Ectodermal cell (in vitro differentiated cells): ENCODE results near the gene SLCO3A1.

ENCODE experiments used
- H3K27ac ChIP-seq: 2 replicates; pipeline ENCODE4 v1.7.0; 2013; ENCODE audit warnings: mild to moderate bottlenecking, low read depth, low read length; ENCODE audit not compliant: insufficient read depth, poor library complexity, severe bottlenecking
- H3K27me3 ChIP-seq: 2 replicates; pipeline ENCODE4 v1.7.0; 2013; ENCODE audit warnings: mild to moderate bottlenecking, low read length; ENCODE audit not compliant: insufficient read depth, control insufficient read depth, poor library complexity, severe bottlenecking
- H3K36me3 ChIP-seq: one replicate; pipeline ENCODE4 v1.7.0; 2013; ENCODE audit warnings: low read length; ENCODE audit not compliant: control insufficient read depth, insufficient read depth
- H3K4me1 ChIP-seq: one replicate; pipeline ENCODE4 v1.7.0; 2013; ENCODE audit warnings: low read length; ENCODE audit not compliant: control insufficient read depth, insufficient read depth
- H3K4me3 ChIP-seq: 2 replicates; pipeline ENCODE4 v1.7.0; 2013; ENCODE audit warnings: low read depth, low read length, control low read depth; ENCODE audit not compliant: insufficient read depth
- H3K9me3 ChIP-seq: 2 replicates; pipeline ENCODE4 v1.7.0; 2013; ENCODE audit warnings: mild to moderate bottlenecking, low read length, moderate library complexity; ENCODE audit not compliant: control insufficient read depth
- WGBS, 2 experiments: methylation state at CpG; one replicate each; pipeline ENCODE4 v1.1.7; 2013; ENCODE audit warnings: missing lambda C conversion rate in 2 of 2; 5-methylcytosine and 5-hydroxymethylcytosine counted together

The SLCO3A1 gene

GRCh38 chr15:92168066-92168683 lies 314.7 kb downstream of the SLCO3A1 start:
- H3K4me1 ChIP-seq, result peaks cover 31% of the 10 kb centered on the region
- no peak overlapping the region for H3K27ac ChIP-seq
- no peaks in the 10 kb centered on the region for H3K36me3 ChIP-seq
- H3K27me3 ChIP-seq, result no peaks in the 10 kb centered on the region
- H3K9me3 ChIP-seq, result no peaks in the 10 kb centered on the region
- 94 to 96% methylated on average over 5 of the region's 5 CpGs for WGBS, 2 experiments
- no peak overlapping the region for H3K4me3 ChIP-seq

- no peaks in the 10 kb centered on the region for H3K27me3 ChIP-seq
- 91 to 95% methylated on average over 8 of the region's 8 CpGs for WGBS, 2 experiments
- no peaks in the 10 kb centered on the region for H3K36me3 ChIP-seq
- H3K4me1 ChIP-seq, result peaks cover 9% of the 10 kb centered on the region
- no peak overlapping the region for H3K4me3 ChIP-seq
- no peaks in the 10 kb centered on the region for H3K9me3 ChIP-seq
- H3K27ac ChIP-seq, result no peak overlapping the region
Observed at GRCh38 chr15:92170897-92171296, 317.4 kb downstream of the SLCO3A1 start.

GRCh38 chr15:92178911-92179310 lies 325.4 kb downstream of the SLCO3A1 start:
- H3K4me3 ChIP-seq, result no peak overlapping the region
- H3K27ac ChIP-seq, result no peak overlapping the region
- 95 to 96% methylated on average over 4 of the region's 4 CpGs for WGBS, 2 experiments
- H3K9me3 ChIP-seq, result no peaks in the 10 kb centered on the region
- H3K36me3 ChIP-seq, result no peaks in the 10 kb centered on the region
- H3K4me1 ChIP-seq, result peaks cover 4% of the 10 kb centered on the region
- H3K27me3 ChIP-seq, result no peaks in the 10 kb centered on the region

GRCh38 chr15:92184142-92184541 lies 330.6 kb downstream of the SLCO3A1 start:
- Histone ChIP-seq H3K9me3 (no peaks in the 10 kb centered on the region), H3K4me1 (peaks cover 2% of the 10 kb centered on the region), H3K4me3 (no peak overlapping the region), H3K27me3 (no peaks in the 10 kb centered on the region), H3K36me3 (no peaks in the 10 kb centered on the region), H3K27ac (no peak overlapping the region)
- 93 to 97% methylated on average over 3 of the region's 3 CpGs for WGBS, 2 experiments

- no peaks in the 10 kb centered on the region for H3K36me3 ChIP-seq
- H3K4me1 ChIP-seq, result peaks cover 5% of the 10 kb centered on the region
- H3K9me3 ChIP-seq, result no peaks in the 10 kb centered on the region
- H3K27me3 ChIP-seq, result no peaks in the 10 kb centered on the region
- H3K4me3 ChIP-seq, result no peak overlapping the region
- 94 to 97% methylated on average over 8 of the region's 8 CpGs for WGBS, 2 experiments
- H3K27ac ChIP-seq, result no peak overlapping the region
Observed at GRCh38 chr15:92184679-92185230, 331.2 kb downstream of the SLCO3A1 start.

- Histone ChIP-seq H3K4me3 (no peak overlapping the region), H3K27ac (no peak overlapping the region), H3K36me3 (no peaks in the 10 kb centered on the region), H3K27me3 (no peaks in the 10 kb centered on the region), H3K4me1 (peaks cover 5% of the 10 kb centered on the region), H3K9me3 (no peaks in the 10 kb centered on the region)
- WGBS, 2 experiments, result 96 to 99% methylated on average over 4 of the region's 4 CpGs
Observed at GRCh38 chr15:92187975-92188374, 334.5 kb downstream of the SLCO3A1 start.

- Histone ChIP-seq H3K4me1 (peaks cover 5% of the 10 kb centered on the region), H3K4me3 (no peak overlapping the region), H3K27me3 (no peaks in the 10 kb centered on the region), H3K27ac (no peak overlapping the region), H3K9me3 (no peaks in the 10 kb centered on the region), H3K36me3 (no peaks in the 10 kb centered on the region)
- 92 to 94% methylated on average over 4 of the region's 4 CpGs for WGBS, 2 experiments
Observed at GRCh38 chr15:92189166-92189565, 335.7 kb downstream of the SLCO3A1 start.

GRCh38 chr15:92195241-92195640 lies 341.7 kb downstream of the SLCO3A1 start:
- Histone ChIP-seq H3K36me3 (no peaks in the 10 kb centered on the region), H3K27me3 (no peaks in the 10 kb centered on the region), H3K9me3 (no peaks in the 10 kb centered on the region), H3K4me1 (peaks cover 8% of the 10 kb centered on the region), H3K4me3 (no peak overlapping the region), H3K27ac (no peak overlapping the region)
- 86% methylated on average over 2 of the region's 2 CpGs for WGBS, 2 experiments

- Histone ChIP-seq H3K9me3 (no peaks in the 10 kb centered on the region), H3K4me1 (peaks cover 8% of the 10 kb centered on the region), H3K36me3 (no peaks in the 10 kb centered on the region), H3K27me3 (no peaks in the 10 kb centered on the region), H3K4me3 (no peak overlapping the region), H3K27ac (no peak overlapping the region)
- WGBS, 2 experiments, result 93 to 97% methylated on average over 4 of the region's 4 CpGs
Observed at GRCh38 chr15:92196342-92196741, 342.8 kb downstream of the SLCO3A1 start.

GRCh38 chr15:92197746-92198145 lies 344.2 kb downstream of the SLCO3A1 start:
- Histone ChIP-seq H3K9me3 (no peaks in the 10 kb centered on the region), H3K27me3 (no peaks in the 10 kb centered on the region), H3K4me1 (peaks cover 8% of the 10 kb centered on the region), H3K36me3 (no peaks in the 10 kb centered on the region), H3K4me3 (no peak overlapping the region), H3K27ac (no peak overlapping the region)
- WGBS, 2 experiments, result 28 to 49% methylated on average over 2 of the region's 2 CpGs
